GM18909 (cell line): ENCODE data around the gene GUSB.
"Not testable (repeated sequence)": the region's sequence is repeated elsewhere in the genome, so short reads cannot be mapped to it uniquely, and the experiment has no call there.

Source experiments
- ATAC-seq: cut with Tn5 transposase; IDR thresholded peaks from one replicate; pipeline ENCODE4 v1.9.1; 2021; ENCODE audit warnings: mild to moderate bottlenecking; ENCODE audit not compliant: unreplicated experiment, poor library complexity

GUSB gene

GRCh38 chr7:65976659-65977196 lies 5.3 kb downstream of the GUSB start:
- no peak for ATAC-seq

GRCh38 chr7:65975814-65976445 lies 6.1 kb downstream of the GUSB start:
- no peak for ATAC-seq

GRCh38 chr7:65974876-65975275 lies 7.1 kb downstream of the GUSB start:
- ATAC-seq, result no peak

GRCh38 chr7:65974191-65974801 lies 7.7 kb downstream of the GUSB start:
- no peak for ATAC-seq

GRCh38 chr7:65972976-65973375 lies 9.0 kb downstream of the GUSB start:
- no peak for ATAC-seq

- ATAC-seq, result no peak
Measured at GRCh38 chr7:65971021-65971420, 11.0 kb downstream of the GUSB start.

GRCh38 chr7:65968256-65969185 lies 13.5 kb downstream of the GUSB start:
- no peak for ATAC-seq

- ATAC-seq, result no peak
Measured at GRCh38 chr7:65967361-65968155, 14.5 kb downstream of the GUSB start.

- no peak for ATAC-seq
Measured at GRCh38 chr7:65966146-65966545, 15.9 kb downstream of the GUSB start.

GRCh38 chr7:65964671-65965070 lies 17.3 kb downstream of the GUSB start:
- ATAC-seq, result not testable (repeated sequence)

- no peak for ATAC-seq
Measured at GRCh38 chr7:65962033-65962432, 20.0 kb downstream of the GUSB start.

GRCh38 chr7:65960351-65961074 lies 21.5 kb downstream of the GUSB start:
- ATAC-seq, result no peak

- ATAC-seq, result no peak
Measured at GRCh38 chr7:65955718-65956117, 26.3 kb downstream of the GUSB start.

- no peak for ATAC-seq
Measured at GRCh38 chr7:65953890-65954450, 28.0 kb downstream of the GUSB start.

GRCh38 chr7:65953001-65953720 lies 28.9 kb downstream of the GUSB start:
- ATAC-seq, result no peak

- ATAC-seq, result no peak
Measured at GRCh38 chr7:65951837-65952578, 30.0 kb downstream of the GUSB start.

- no peak for ATAC-seq
Measured at GRCh38 chr7:65946904-65947303, 35.1 kb downstream of the GUSB start.

GRCh38 chr7:65945787-65946186 lies 36.2 kb downstream of the GUSB start:
- ATAC-seq, result not testable (repeated sequence)
